GM12878 (cell line): ENCODE results near the gene CD96.

Source experiments
- EP300 ChIP-seq, 2 experiments: fragments of 150-350 bp in 1 of 2; IDR thresholded peaks; 2 replicates each; pipeline ENCODE4 v1.6.1; 2011 to 2012; ENCODE audit warnings: low read depth in 2 of 2, low read length in 2 of 2, borderline replicate concordance in 1 of 2, improper control_type of control experiment in 1 of 2, inconsistent platforms in 1 of 2; ENCODE audit not compliant: control insufficient read depth in 1 of 2
- GABPA ChIP-seq: IDR thresholded peaks from 2 replicates; pipeline ENCODE4 v1.6.1; 2014; ENCODE audit warnings: antibody characterized with exemption, low read depth, mild to moderate bottlenecking, inconsistent platforms
- MAX ChIP-seq: IDR thresholded peaks from 2 replicates; pipeline ENCODE4 v1.6.1; 2012; ENCODE audit warnings: low read depth, low read length, improper control_type of control experiment
- NRF1 ChIP-seq: conservative IDR thresholded peaks from 2 replicates; pipeline ENCODE4 v1.6.1; 2011; ENCODE audit warnings: mild to moderate bottlenecking, low read depth, low read length, improper control_type of control experiment
- SIN3A ChIP-seq: IDR thresholded peaks from 2 replicates; pipeline ENCODE4 v1.6.1; 2012; ENCODE audit warnings: low read depth, low read length, improper control_type of control experiment
- TCF3 ChIP-seq: IDR thresholded peaks from 2 replicates; pipeline ENCODE4 v1.6.1; 2012; ENCODE audit warnings: low read depth, mild to moderate bottlenecking, low read length, borderline replicate concordance; ENCODE audit not compliant: insufficient read depth

- TF ChIP-seq SIN3A (no peak), EP300 (IDR thresholded peaks at IDR 0.05; ENCODE audit: borderline replicate concordance in 1 of 2, control insufficient read depth in 1 of 2, low read depth in 2 of 2, low read length in 2 of 2) (no peak), TCF3 (no peak), MAX (no peak), GABPA (no peak), NRF1 (no peak)
These were observed 47.5 kb downstream of the CD96 start for GRCh38 chr3:111589303-111590142.
